ENCODE data around the gene VWA3B. TPM values are rescaled to one million over a fixed set of nuclear protein-coding genes. Genes with fewer than 3 reads are reported as not detected.

The VWA3B gene
- total and polyA plus RNA-seq, 2 donors (not counting 3 experiments of a cell fraction or from before 2014, with no cell fraction given), result not detected

- no peaks in the 10 kb centered on the region for H3K79me2 ChIP-seq (ENCODE audit: control insufficient read depth, insufficient read depth, low read length)
- intact Hi-C loops (cut with micrococcal nuclease), result no loop called here
- BruUV-seq (replicated peaks), result no TSS peak
- H3K4me1 ChIP-seq (ENCODE audit: control insufficient read depth, extremely low read depth, insufficient read depth, low read length), result no peaks in the 10 kb centered on the region
- ChIA-PET POLR2A (no interaction called here), CTCF (interaction anchor here (0.8 kb wide), 1 partner anchor 92 kb away, joined by 3 read pairs; no protein-coding TSS in a partner anchor)
- H4K20me1 ChIP-seq (replicated peaks; ENCODE audit: control insufficient read depth, extremely low read depth, insufficient read depth, low read length), result no peaks in the 10 kb centered on the region
- H3K9me3 ChIP-seq (replicated peaks; ENCODE audit: control insufficient read depth, insufficient read depth, low read length), result no peaks in the 10 kb centered on the region
- DNase-seq (ENCODE audit: low read depth, low spot score) (no peak), FAIRE-seq (no peak)
- dilution Hi-C loops (cut with MboI; ENCODE audit: extremely low pct_ligation_motif_present, low sequenced_read_pairs), result no loop called here
- H3K27ac ChIP-seq (ENCODE audit: insufficient read depth, low read depth, low read length), result no peak overlapping the region
- TF ChIP-seq POLR2A (IDR thresholded peaks at IDR 0.05; ENCODE audit: low read depth, low read length), result no peak
- TF ChIP-seq GATA2 (IDR thresholded peaks at IDR 0.05; ENCODE audit: insufficient read depth, insufficient read length, low read depth, low read length), result no peak
- TF ChIP-seq, protein P1, sequence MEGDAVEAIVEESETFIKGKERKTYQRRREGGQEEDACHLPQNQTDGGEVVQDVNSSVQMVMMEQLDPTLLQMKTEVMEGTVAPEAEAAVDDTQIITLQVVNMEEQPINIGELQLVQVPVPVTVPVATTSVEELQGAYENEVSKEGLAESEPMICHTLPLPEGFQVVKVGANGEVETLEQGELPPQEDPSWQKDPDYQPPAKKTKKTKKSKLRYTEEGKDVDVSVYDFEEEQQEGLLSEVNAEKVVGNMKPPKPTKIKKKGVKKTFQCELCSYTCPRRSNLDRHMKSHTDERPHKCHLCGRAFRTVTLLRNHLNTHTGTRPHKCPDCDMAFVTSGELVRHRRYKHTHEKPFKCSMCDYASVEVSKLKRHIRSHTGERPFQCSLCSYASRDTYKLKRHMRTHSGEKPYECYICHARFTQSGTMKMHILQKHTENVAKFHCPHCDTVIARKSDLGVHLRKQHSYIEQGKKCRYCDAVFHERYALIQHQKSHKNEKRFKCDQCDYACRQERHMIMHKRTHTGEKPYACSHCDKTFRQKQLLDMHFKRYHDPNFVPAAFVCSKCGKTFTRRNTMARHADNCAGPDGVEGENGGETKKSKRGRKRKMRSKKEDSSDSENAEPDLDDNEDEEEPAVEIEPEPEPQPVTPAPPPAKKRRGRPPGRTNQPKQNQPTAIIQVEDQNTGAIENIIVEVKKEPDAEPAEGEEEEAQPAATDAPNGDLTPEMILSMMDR (IDR thresholded peaks at IDR 0.05; ENCODE audit: extremely low read depth in 1 of 2, insufficient read depth in 1 of 2, low read depth in 1 of 2, low read length in 2 of 2), result no peak
- no peak for TF ChIP-seq EZH2 (IDR thresholded peaks at IDR 0.05; ENCODE audit: borderline replicate concordance, low read depth, low read length, severe bottlenecking)
- TF ChIP-seq JUN (IDR thresholded peaks at IDR 0.05; ENCODE audit: borderline replicate concordance, insufficient read depth, insufficient read length, low read depth), result no peak
- TF ChIP-seq FOS (IDR thresholded peaks at IDR 0.05; ENCODE audit: borderline replicate concordance, insufficient read depth, low read length), result no peak
- TF ChIP-seq, protein P2, sequence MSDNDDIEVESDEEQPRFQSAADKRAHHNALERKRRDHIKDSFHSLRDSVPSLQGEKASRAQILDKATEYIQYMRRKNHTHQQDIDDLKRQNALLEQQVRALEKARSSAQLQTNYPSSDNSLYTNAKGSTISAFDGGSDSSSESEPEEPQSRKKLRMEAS (IDR thresholded peaks at IDR 0.05; ENCODE audit: insufficient read depth, insufficient read length), result no peak
- TF ChIP-seq POLR2AphosphoS5 (IDR thresholded peaks at IDR 0.05; ENCODE audit: insufficient read depth, low read depth, low read length), result no peak
- TF ChIP-seq MYC (IDR thresholded peaks at IDR 0.05; ENCODE audit: low read depth, low read length), result no peak
- H3K4me2 ChIP-seq (ENCODE audit: insufficient read depth, low read length), result no peak overlapping the region
- H3K9ac ChIP-seq (replicated peaks; ENCODE audit: extremely low read depth, insufficient read depth, low read length), result no peak overlapping the region
- peaks cover 6 to 19% of the 10 kb centered on the region in 2 experiments for H3K27me3 ChIP-seq (ENCODE audit: control insufficient read depth in 2 of 2, insufficient read depth in 2 of 2, low read length in 2 of 2)
- no peak overlapping the region for H3K4me3 ChIP-seq (replicated peaks in 1 of 3; ENCODE audit: insufficient read depth in 1 of 3, low read depth in 1 of 3, low read length in 3 of 3)
- H3K36me3 ChIP-seq (ENCODE audit: control insufficient read depth in 2 of 2, extremely low read depth in 1 of 2, insufficient read depth in 2 of 2, low read length in 2 of 2), result no peaks in the 10 kb centered on the region
- H2AFZ ChIP-seq (ENCODE audit: low read depth, low read length), result no peak overlapping the region
- no peaks in the 10 kb centered on the region for H3K9me1 ChIP-seq (replicated peaks; ENCODE audit: control insufficient read depth, extremely low read depth, insufficient read depth, low read length)
Measured at GRCh38 chr2:98177286-98177685, 90.3 kb downstream of the VWA3B start.

Data from endothelial cell of umbilical vein (primary cell).